Astrocyte (in vitro differentiated cells and primary cell): ENCODE data around the gene GMEB2. TPM values are rescaled to one million over a fixed set of nuclear protein-coding genes. Genes with fewer than 3 reads are reported as not detected.

ENCODE experiments used
- DNase-seq: peaks from one replicate; pipeline ENCODE4 v3.0.0-alpha.2; 2010; ENCODE audit warnings: low read depth
- FAIRE-seq: peaks from 2 replicates; lab custom pipeline; 2011; peaks lifted over from hg19 to GRCh38; lab: Jason Lieb, UNC
- H2AFZ ChIP-seq: 2 replicates; pipeline ENCODE4 v1.6.0; 2012; ENCODE audit warnings: low read depth, low read length, inconsistent platforms
- H3K27ac ChIP-seq: 2 replicates; pipeline ENCODE4 v1.5.1; 2011; ENCODE audit warnings: low read depth, low read length, inconsistent platforms
- H3K27me3 ChIP-seq: 2 replicates; pipeline ENCODE4 v1.6.0; 2011; ENCODE audit warnings: low read length, inconsistent platforms; ENCODE audit not compliant: insufficient read depth
- H3K36me3 ChIP-seq: 2 replicates; pipeline ENCODE4 v1.5.1; 2011; ENCODE audit warnings: low read length, inconsistent platforms; ENCODE audit not compliant: insufficient read depth
- H3K4me1 ChIP-seq: 2 replicates; pipeline ENCODE4 v1.5.1; 2011; ENCODE audit warnings: low read length, inconsistent platforms; ENCODE audit not compliant: insufficient read depth
- H3K4me2 ChIP-seq: 2 replicates; pipeline ENCODE4 v1.6.0; 2012; ENCODE audit warnings: low read length, inconsistent platforms
- H3K4me3 ChIP-seq: 2 replicates; pipeline ENCODE4 v1.5.1; 2011; ENCODE audit warnings: low read depth, mild to moderate bottlenecking, low read length, inconsistent platforms; ENCODE audit not compliant: insufficient read depth
- H3K79me2 ChIP-seq: 2 replicates; pipeline ENCODE4 v1.6.0; 2012; ENCODE audit warnings: mild to moderate bottlenecking, low read length, inconsistent platforms; ENCODE audit not compliant: insufficient read depth
- H3K9ac ChIP-seq: 2 replicates; pipeline ENCODE4 v1.6.0; 2012; ENCODE audit warnings: mild to moderate bottlenecking, low read length, inconsistent platforms
- H3K9me3 ChIP-seq: 2 replicates; pipeline ENCODE4 v1.5.1; 2012; ENCODE audit warnings: low read depth, mild to moderate bottlenecking, low read length, inconsistent platforms; ENCODE audit not compliant: insufficient read depth
- H4K20me1 ChIP-seq: 2 replicates; pipeline ENCODE4 v1.6.0; 2012; ENCODE audit warnings: low read length, inconsistent platforms; ENCODE audit not compliant: insufficient read depth
- H3K27ac Mint-ChIP-seq: one replicate; pipeline ENCODE4 v1.8.0; 2021; ENCODE audit warnings: mild to moderate bottlenecking, mixed read lengths; ENCODE audit not compliant: unreplicated experiment
- H3K27me3 Mint-ChIP-seq: one replicate; pipeline ENCODE4 v1.8.0; 2021; ENCODE audit warnings: low read depth, mixed read lengths; ENCODE audit not compliant: unreplicated experiment
- H3K36me3 Mint-ChIP-seq: one replicate; pipeline ENCODE4 v1.8.0; 2021; ENCODE audit warnings: low read depth, mixed read lengths; ENCODE audit not compliant: unreplicated experiment
- H3K4me1 Mint-ChIP-seq: one replicate; pipeline ENCODE4 v1.8.0; 2021; ENCODE audit warnings: low read depth, mixed read lengths; ENCODE audit not compliant: unreplicated experiment
- H3K4me3 Mint-ChIP-seq: one replicate; pipeline ENCODE4 v1.8.0; 2021; ENCODE audit warnings: mild to moderate bottlenecking, moderate library complexity, mixed read lengths; ENCODE audit not compliant: unreplicated experiment
- H3K9me3 Mint-ChIP-seq: one replicate; pipeline ENCODE4 v1.8.0; 2021; ENCODE audit warnings: mild to moderate bottlenecking, mixed read lengths; ENCODE audit not compliant: unreplicated experiment
- EZH2 ChIP-seq: IDR thresholded peaks from 2 replicates; pipeline ENCODE4 v1.6.1; 2012; ENCODE audit warnings: mild to moderate bottlenecking, low read length, inconsistent platforms; ENCODE audit not compliant: insufficient read depth
- total RNA-seq: library from RNA; stranded (reverse); gene quantifications from 2 replicates; pipeline ENCODE4 v1.2.1, GENCODE V29; 2021
- TF ChIP-seq, protein P1 (sequence below): IDR thresholded peaks from 2 replicates; pipeline ENCODE4 v1.5.1; 2011; ENCODE audit warnings: low read depth, mild to moderate bottlenecking, inconsistent platforms, low read length, moderate library complexity; ENCODE audit not compliant: insufficient read depth

The GMEB2 gene
- total RNA-seq, 1 donor from 2014 or later = 11.7 TPM

DNA sequence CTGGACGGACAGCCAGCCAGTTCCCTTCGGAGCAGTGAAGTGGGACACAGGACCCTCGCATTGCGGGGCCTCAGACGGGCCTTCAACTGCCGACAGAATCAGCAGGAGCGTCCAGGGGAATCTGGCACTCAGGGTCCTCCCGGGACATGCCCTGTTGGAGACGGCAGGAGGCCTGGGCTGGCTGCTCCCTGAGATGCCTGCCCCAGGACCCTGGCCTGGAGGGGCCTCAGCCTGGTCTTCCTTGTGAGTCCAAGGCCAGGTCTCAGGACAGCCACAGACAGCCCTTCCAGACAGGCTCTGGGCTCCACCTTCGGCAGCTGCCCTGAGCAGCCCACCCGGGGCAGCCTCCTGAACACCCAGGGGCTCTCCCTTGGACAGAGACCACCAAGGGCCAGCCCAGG is 38.3 kb downstream of the GMEB2 start:
- no peak for DNase-seq
- no peak overlapping the region for H3K4me3 Mint-ChIP-seq
- no peak overlapping the region for H3K27ac ChIP-seq
- no peaks in the 10 kb centered on the region for H3K4me1 ChIP-seq
- no peak overlapping the region for H3K4me2 ChIP-seq
- peaks cover 9% of the 10 kb centered on the region for H3K36me3 Mint-ChIP-seq
- no peaks in the 10 kb centered on the region for H3K36me3 ChIP-seq
- no peaks in the 10 kb centered on the region for H3K79me2 ChIP-seq
- H2AFZ ChIP-seq = no peak overlapping the region
- H3K9me3 Mint-ChIP-seq = no peaks in the 10 kb centered on the region
- H3K9ac ChIP-seq = no peak overlapping the region
- no peaks in the 10 kb centered on the region for H4K20me1 ChIP-seq
- H3K4me3 ChIP-seq = no peak overlapping the region
- H3K27ac Mint-ChIP-seq = peak overlapping the region; percentile 55
- no peaks in the 10 kb centered on the region for H3K27me3 ChIP-seq
- H3K4me1 Mint-ChIP-seq = no peaks in the 10 kb centered on the region
- H3K9me3 ChIP-seq = no peaks in the 10 kb centered on the region
- FAIRE-seq = no peak
- peaks cover 4% of the 10 kb centered on the region for H3K27me3 Mint-ChIP-seq
- no peak for TF ChIP-seq EZH2
- TF ChIP-seq, protein P1, sequence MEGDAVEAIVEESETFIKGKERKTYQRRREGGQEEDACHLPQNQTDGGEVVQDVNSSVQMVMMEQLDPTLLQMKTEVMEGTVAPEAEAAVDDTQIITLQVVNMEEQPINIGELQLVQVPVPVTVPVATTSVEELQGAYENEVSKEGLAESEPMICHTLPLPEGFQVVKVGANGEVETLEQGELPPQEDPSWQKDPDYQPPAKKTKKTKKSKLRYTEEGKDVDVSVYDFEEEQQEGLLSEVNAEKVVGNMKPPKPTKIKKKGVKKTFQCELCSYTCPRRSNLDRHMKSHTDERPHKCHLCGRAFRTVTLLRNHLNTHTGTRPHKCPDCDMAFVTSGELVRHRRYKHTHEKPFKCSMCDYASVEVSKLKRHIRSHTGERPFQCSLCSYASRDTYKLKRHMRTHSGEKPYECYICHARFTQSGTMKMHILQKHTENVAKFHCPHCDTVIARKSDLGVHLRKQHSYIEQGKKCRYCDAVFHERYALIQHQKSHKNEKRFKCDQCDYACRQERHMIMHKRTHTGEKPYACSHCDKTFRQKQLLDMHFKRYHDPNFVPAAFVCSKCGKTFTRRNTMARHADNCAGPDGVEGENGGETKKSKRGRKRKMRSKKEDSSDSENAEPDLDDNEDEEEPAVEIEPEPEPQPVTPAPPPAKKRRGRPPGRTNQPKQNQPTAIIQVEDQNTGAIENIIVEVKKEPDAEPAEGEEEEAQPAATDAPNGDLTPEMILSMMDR = no peak

DNA sequence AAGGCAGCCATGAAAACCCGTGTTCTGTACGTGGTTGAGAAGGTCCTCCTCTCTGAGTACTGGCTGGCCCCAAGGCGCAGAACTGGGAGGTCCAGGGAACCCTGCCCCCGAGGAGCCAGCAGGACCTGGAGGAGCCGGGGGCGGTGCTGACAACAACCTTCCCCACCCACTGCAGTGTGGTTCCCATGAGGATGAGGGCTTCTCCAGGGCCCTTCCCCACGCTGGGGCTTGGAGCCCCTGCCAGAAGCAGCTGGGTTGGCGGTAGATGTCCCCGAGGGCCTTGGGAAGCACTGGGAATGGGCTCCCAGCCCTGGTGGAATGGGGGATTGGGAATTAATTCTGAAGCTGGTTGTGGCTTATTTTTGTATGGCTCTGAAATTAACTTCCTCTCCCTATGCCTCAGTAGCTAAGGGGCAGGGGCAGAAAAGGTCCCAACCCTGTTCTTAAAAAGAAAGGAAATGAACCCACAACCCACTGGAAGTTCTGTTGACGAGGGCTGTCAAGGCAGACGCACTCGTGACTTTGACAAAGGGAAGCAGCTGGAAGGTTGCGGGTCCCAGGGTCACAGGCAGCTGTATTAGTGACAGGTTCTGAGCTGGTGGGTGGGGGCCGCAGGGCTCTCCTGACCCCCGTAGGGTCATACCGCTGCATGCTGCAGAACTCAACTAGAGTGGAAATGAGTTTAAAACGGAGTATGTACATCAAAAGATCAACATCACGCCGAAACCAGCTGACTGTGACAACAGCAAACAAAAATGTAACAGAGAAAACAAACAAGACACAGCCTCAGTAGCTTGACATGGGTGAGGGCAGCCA is 38.9 kb downstream of the GMEB2 start:
- H3K27ac Mint-ChIP-seq = peak overlapping the region; percentile 55
- H3K4me3 Mint-ChIP-seq = no peak overlapping the region
- H3K27ac ChIP-seq = no peak overlapping the region

More for the DNA sequence above, 38.9 kb downstream of the GMEB2 start:
- no peak overlapping the region for H2AFZ ChIP-seq
- Mint-ChIP-seq H3K27me3 (peaks cover 4% of the 10 kb centered on the region), H3K4me1 (no peaks in the 10 kb centered on the region), H3K36me3 (peaks cover 9% of the 10 kb centered on the region), H3K9me3 (no peaks in the 10 kb centered on the region)
- no peaks in the 10 kb centered on the region for H3K79me2 ChIP-seq
- no peak overlapping the region for H3K4me3 ChIP-seq
- no peak overlapping the region for H3K4me2 ChIP-seq
- H3K9ac ChIP-seq = no peak overlapping the region
- no peaks in the 10 kb centered on the region for H3K36me3 ChIP-seq
- DNase-seq (no peak), FAIRE-seq (no peak)
- H4K20me1 ChIP-seq = no peaks in the 10 kb centered on the region
- H3K4me1 ChIP-seq = no peaks in the 10 kb centered on the region
- TF ChIP-seq, protein P1 = no peak
- no peak for TF ChIP-seq EZH2
- H3K9me3 ChIP-seq = no peaks in the 10 kb centered on the region
- no peaks in the 10 kb centered on the region for H3K27me3 ChIP-seq
